ENCODE results near the gene CTIF.

GRCh38 chr18:48780913-48781162 lies 242.0 kb downstream of the CTIF start:
- TF ChIP-seq CTCF (IDR thresholded peaks at IDR 0.05 in 8 of 11, conservative IDR thresholded peaks at IDR 0.05 in 3 of 11) (no peak), POLR2AphosphoS5 (IDR thresholded peaks at IDR 0.05) (no peak)
